Endothelial cell of umbilical vein (primary cell): Measurements from ENCODE around the gene NOX5. TPM values are rescaled to one million over a fixed set of nuclear protein-coding genes. Genes with fewer than 3 reads are reported as not detected.

Source experiments
- BruUV-seq: library from RNA; stranded (reverse); fragments of 400-500 nt; replicated peaks from 2 replicates; lab custom pipeline; 2021; lab: Mats Ljungman, UMichigan
- CTCF ChIA-PET: fragments of 300-600, 350-600 bp; sonication (Branson Sonifier 250); formaldehyde crosslinking; loops from one replicate; lab custom pipeline; 2021; ENCODE audit warnings: antibody characterized with exemption, inconsistent platforms; lab: Charles Lee
- POLR2A ChIA-PET: fragments of 300-600, 350-600 bp; sonication (Branson Sonifier 250); formaldehyde crosslinking; loops from one replicate; lab custom pipeline; 2021; ENCODE audit warnings: antibody characterized with exemption, inconsistent platforms; lab: Charles Lee
- DNase-seq: peaks from one replicate; pipeline ENCODE4 v3.0.0-alpha.2; 2011; ENCODE audit warnings: low read depth, low spot score
- FAIRE-seq: peaks from 2 replicates; lab custom pipeline; 2011; peaks lifted over from hg19 to GRCh38; lab: Jason Lieb, UNC
- H2AFZ ChIP-seq: 2 replicates; pipeline ENCODE4 v1.6.0; 2012; ENCODE audit warnings: low read depth, low read length, control low read depth, inconsistent platforms
- H3K27ac ChIP-seq: 2 replicates; pipeline ENCODE4 v1.5.1; 2011; ENCODE audit warnings: low read depth, mild to moderate bottlenecking, control low read depth, low read length, moderate library complexity; ENCODE audit not compliant: insufficient read depth
- H3K27me3 ChIP-seq, 2 experiments: 2 replicates each; pipeline versions ENCODE4 v1.6.0 to v1.6.1; 2011; ENCODE audit warnings: low read length in 2 of 2, mixed read lengths in 1 of 2; ENCODE audit not compliant: control insufficient read depth in 2 of 2, insufficient read depth in 2 of 2
- H3K36me3 ChIP-seq, 2 experiments: 2 replicates in 1 of 2; 3 replicates in 1 of 2; pipeline ENCODE4 v1.5.1; 2011; ENCODE audit warnings: low read length in 2 of 2, mild to moderate bottlenecking in 1 of 2, moderate library complexity in 1 of 2; ENCODE audit not compliant: control insufficient read depth in 2 of 2, insufficient read depth in 2 of 2; ENCODE audit errors: extremely low read depth in 1 of 2
- H3K4me1 ChIP-seq: 3 replicates; pipeline ENCODE4 v1.5.1; 2011; ENCODE audit warnings: mild to moderate bottlenecking, low read length; ENCODE audit not compliant: control insufficient read depth, insufficient read depth; ENCODE audit errors: extremely low read depth
- H3K4me2 ChIP-seq: 2 replicates; pipeline ENCODE4 v1.6.1; 2011; ENCODE audit warnings: low read length, control low read depth, mixed read lengths; ENCODE audit not compliant: insufficient read depth
- H3K4me3 ChIP-seq, 3 experiments: fragments of 200-600 bp in 1 of 3; sonication (generic), shearing (Covaris generic) in 1 of 3; replicated peaks in 1 of 3; 2 replicates each; pipeline ENCODE4 v1.5.1; 2011 to 2016; ENCODE audit warnings: control low read depth in 3 of 3, low read length in 3 of 3, mild to moderate bottlenecking in 2 of 3, inconsistent platforms in 1 of 3, low read depth in 1 of 3, moderate library complexity in 1 of 3; ENCODE audit not compliant: insufficient read depth in 1 of 3
- H3K79me2 ChIP-seq: 2 replicates; pipeline ENCODE4 v1.6.0; 2012; ENCODE audit warnings: low read length, inconsistent platforms; ENCODE audit not compliant: control insufficient read depth, insufficient read depth
- H3K9ac ChIP-seq: replicated peaks from 2 replicates; pipeline ENCODE3; 2011; ENCODE audit warnings: low read length, control low read depth; ENCODE audit not compliant: insufficient read depth; ENCODE audit errors: extremely low read depth
- H3K9me1 ChIP-seq: replicated peaks from 3 replicates; pipeline ENCODE4 v1.6.0; 2011; ENCODE audit warnings: mild to moderate bottlenecking, low read length; ENCODE audit not compliant: control insufficient read depth, insufficient read depth; ENCODE audit errors: extremely low read depth
- H3K9me3 ChIP-seq: replicated peaks from 2 replicates; pipeline ENCODE4 v1.5.1; 2012; ENCODE audit warnings: low read length, inconsistent platforms; ENCODE audit not compliant: control insufficient read depth, insufficient read depth
- H4K20me1 ChIP-seq: replicated peaks from 2 replicates; pipeline ENCODE3; 2011; ENCODE audit warnings: mild to moderate bottlenecking, low read length; ENCODE audit not compliant: control insufficient read depth, insufficient read depth; ENCODE audit errors: extremely low read depth
- CTCF ChIP-seq, 2 donors: IDR thresholded peaks; 1 replicate in 1 of 2; 2 replicates in 1 of 2; pipeline ENCODE4 v1.5.1; 2011; ENCODE audit warnings: low read length in 2 of 2, mild to moderate bottlenecking in 2 of 2, moderate library complexity in 2 of 2, control low read depth in 1 of 2, inconsistent platforms in 1 of 2, low read depth in 1 of 2; ENCODE audit not compliant: insufficient read depth in 1 of 2; ENCODE audit errors: extremely low read depth in 1 of 2
- EZH2 ChIP-seq: IDR thresholded peaks from 2 replicates; pipeline ENCODE4 v1.6.1; 2012; ENCODE audit warnings: borderline replicate concordance, low read depth, mild to moderate bottlenecking, moderate library complexity, low read length, inconsistent platforms; ENCODE audit not compliant: severe bottlenecking
- FOS ChIP-seq: IDR thresholded peaks from 2 replicates; pipeline ENCODE4 v1.6.1; 2011; ENCODE audit warnings: mild to moderate bottlenecking, low read length, moderate library complexity, borderline replicate concordance; ENCODE audit not compliant: insufficient read depth
- GATA2 ChIP-seq: IDR thresholded peaks from 2 replicates; pipeline ENCODE4 v1.7.0; 2011; ENCODE audit warnings: low read depth, mild to moderate bottlenecking, moderate library complexity, mixed read lengths, low read length; ENCODE audit not compliant: insufficient read length, insufficient read depth
- JUN ChIP-seq: IDR thresholded peaks from 2 replicates; pipeline ENCODE4 v1.6.1; 2011; ENCODE audit warnings: borderline replicate concordance, low read depth; ENCODE audit not compliant: insufficient read length, insufficient read depth
- MAX ChIP-seq: IDR thresholded peaks from 2 replicates; pipeline ENCODE4 v1.6.1; 2011; ENCODE audit not compliant: insufficient read depth, insufficient read length
- MYC ChIP-seq: IDR thresholded peaks from one replicate; pipeline ENCODE4 v1.6.1; 2011; ENCODE audit warnings: mild to moderate bottlenecking, low read depth, low read length
- POLR2A ChIP-seq: IDR thresholded peaks from 2 replicates; pipeline ENCODE4 v1.6.1; 2012; ENCODE audit warnings: low read depth, mild to moderate bottlenecking, control low read depth, low read length
- POLR2AphosphoS5 ChIP-seq: IDR thresholded peaks from 2 replicates; pipeline ENCODE4 v1.6.1; 2012; ENCODE audit warnings: low read depth, mild to moderate bottlenecking, control low read depth, low read length, moderate library complexity; ENCODE audit not compliant: insufficient read depth
- dilution Hi-C: fragments of 300-500 bp; cut with MboI; formaldehyde crosslinking; loops from one replicate; pipeline ENCODE4 v1.15.0; 2019; ENCODE audit warnings: low sequenced_read_pairs; ENCODE audit not compliant: extremely low pct_ligation_motif_present
- intact Hi-C: fragments of 100-400 bp; cut with micrococcal nuclease; formaldehyde crosslinking; loops from one replicate; pipeline ENCODE4 v1.10.0; 2022
- polyA plus RNA-seq, 4 experiments: library from polyadenylated mRNA; depleted of rRNA in 3 of 4; stranded (reverse) in 3 of 4; unstranded in 1 of 4; fragments of >200 nt; gene quantifications; 2 replicates each; pipeline versions ENCODE4 v1.2.1 to v1.2.3, GENCODE V29; 2011 to 2012; ENCODE audit warnings: missing spikeins in 1 of 4
- total RNA-seq: library from RNA; stranded (reverse); gene quantifications from 2 replicates; pipeline ENCODE4 v1.2.3, GENCODE V29; 2021

Gene NOX5
- total and polyA plus RNA-seq, 2 donors (not counting 3 experiments of a cell fraction or from before 2014, with no cell fraction given) = 0.08 TPM; not detected in 1

- Histone ChIP-seq H4K20me1 (no peaks in the 10 kb centered on the region), H3K9me1 (no peaks in the 10 kb centered on the region), H3K79me2 (no peaks in the 10 kb centered on the region), H2AFZ (no peak overlapping the region), H3K4me1 (no peaks in the 10 kb centered on the region), H3K27ac (no peak overlapping the region), H3K4me3 (no peak overlapping the region), H3K9me3 (no peaks in the 10 kb centered on the region), H3K4me2 (no peak overlapping the region), H3K27me3 (peaks cover 2 to 3% of the 10 kb centered on the region in 2 experiments), H3K9ac (no peak overlapping the region), H3K36me3 (no peaks in the 10 kb centered on the region)
- ChIA-PET CTCF (interaction anchor here (0.8 to 1.8 kb wide), 3 partner anchors 10 to 20 kb away, joined by 3 to 6 read pairs (median 3); no protein-coding TSS in a partner anchor), POLR2A (no interaction called here)
- dilution Hi-C loops = no loop called here
- DNase-seq (no peak), FAIRE-seq (no peak)
- no peak for TF ChIP-seq MAX
- no peak for TF ChIP-seq GATA2
- no peak for TF ChIP-seq FOS
- TF ChIP-seq EZH2 = no peak
- no peak for TF ChIP-seq JUN
- TF ChIP-seq POLR2A = no peak
- no peak for TF ChIP-seq MYC
- TF ChIP-seq POLR2AphosphoS5 = no peak
- no peak for TF ChIP-seq CTCF (IDR thresholded peaks at IDR 0.05; ENCODE audit: extremely low read depth in 1 of 2, insufficient read depth in 1 of 2, low read depth in 1 of 2, low read length in 2 of 2)
- intact Hi-C loops = no loop called here
- no TSS peak for BruUV-seq
These were observed 2.9 kb upstream of the NOX5 start for GRCh38 chr15:69011641-69012040.
